MM.1S (cell line): ENCODE data around the gene SMU1.

Source experiments
- CTCF ChIP-seq: fragments of 300-600 bp; sonication (generic); IDR thresholded peaks from 2 replicates; pipeline ENCODE4 v1.5.1; 2016; ENCODE audit warnings: antibody characterized with exemption, low read length, mixed read lengths
- EZH2 ChIP-seq: fragments of 300-600 bp; sonication (generic); optimal IDR thresholded peaks from 2 replicates; pipeline ENCODE3; 2017; ENCODE audit warnings: low read depth, mild to moderate bottlenecking, antibody characterized with exemption, low read length, mixed read lengths
- EZH2phosphoT487 ChIP-seq: fragments of 300-600 bp; sonication (generic); IDR thresholded peaks from 2 replicates; pipeline ENCODE4 v1.6.1; 2018; ENCODE audit warnings: antibody characterized with exemption, low read length

GRCh38 chr9:33080534-33080933 is 4.1 kb upstream of the SMU1 start:
- no peak for TF ChIP-seq CTCF
- TF ChIP-seq EZH2: no peak
- TF ChIP-seq EZH2phosphoT487: no peak
